SHP77 (cell line): ENCODE results near the gene LRRC37B.
"Not testable (repeated sequence)": the region's sequence is repeated elsewhere in the genome, so short reads cannot be mapped to it uniquely, and the experiment has no call there.

Experiments used
- DNase-seq, 2 experiments: peaks; one replicate each; lab custom pipeline; 2025; lab: John Stamatoyannopoulos, UW

LRRC37B gene

DNA sequence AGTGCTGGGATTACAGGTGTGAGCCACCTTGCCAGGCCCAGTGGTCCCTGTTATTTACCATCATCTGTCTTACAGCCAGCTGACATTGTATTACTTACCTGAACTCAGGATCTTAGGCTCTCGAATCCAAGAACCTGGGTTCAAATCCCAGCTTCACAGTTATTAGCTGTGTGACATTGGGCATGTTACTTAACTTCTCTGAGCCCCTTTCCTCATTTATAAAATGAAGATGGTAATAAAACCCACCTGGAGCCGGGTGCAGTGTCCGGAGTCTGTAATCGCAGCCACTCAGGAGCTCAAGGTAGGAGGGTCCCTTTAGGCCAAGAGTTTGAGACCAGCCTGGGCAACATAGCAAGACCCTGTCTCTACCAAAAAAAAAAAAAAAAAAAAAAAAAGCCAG lies 79.7 kb downstream of the LRRC37B start:
- DNase-seq = not testable (repeated sequence)

DNA sequence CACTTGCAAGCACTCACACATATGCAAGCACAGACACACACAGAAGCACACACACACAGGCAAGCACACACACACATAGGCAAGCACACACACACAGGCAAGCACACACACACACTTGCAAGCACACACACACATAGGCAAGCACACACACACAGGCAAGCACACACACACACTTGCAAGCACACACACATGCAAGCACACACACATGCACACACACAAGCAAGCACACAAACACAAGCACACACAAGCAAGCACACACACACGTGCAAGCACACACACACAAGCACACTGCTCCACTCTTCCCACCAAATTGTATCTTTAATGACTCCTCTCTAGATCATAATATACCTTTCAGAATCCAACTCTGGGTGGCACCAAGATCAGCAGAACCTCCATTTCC lies 84.9 kb downstream of the LRRC37B start:
- not testable (repeated sequence) for DNase-seq

DNA sequence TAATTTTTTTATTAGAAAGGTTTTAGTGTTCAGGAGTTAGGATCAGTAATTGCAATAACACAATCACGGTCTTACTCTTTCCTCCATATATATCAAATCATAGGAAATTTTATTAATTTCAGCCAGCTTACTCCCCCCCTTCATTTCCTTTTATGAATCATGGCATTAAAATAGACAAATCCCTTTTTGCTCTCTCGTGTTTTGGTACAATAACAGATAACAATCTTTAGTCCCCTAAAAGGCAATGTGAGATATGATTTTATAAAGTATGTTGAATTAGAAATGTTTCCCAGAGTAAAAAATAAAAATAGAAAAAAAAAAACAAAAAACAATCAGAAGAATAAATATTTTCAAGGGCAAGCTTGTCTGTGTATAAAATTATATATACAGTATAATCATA lies 92.5 kb downstream of the LRRC37B start:
- DNase-seq = no peak

DNA sequence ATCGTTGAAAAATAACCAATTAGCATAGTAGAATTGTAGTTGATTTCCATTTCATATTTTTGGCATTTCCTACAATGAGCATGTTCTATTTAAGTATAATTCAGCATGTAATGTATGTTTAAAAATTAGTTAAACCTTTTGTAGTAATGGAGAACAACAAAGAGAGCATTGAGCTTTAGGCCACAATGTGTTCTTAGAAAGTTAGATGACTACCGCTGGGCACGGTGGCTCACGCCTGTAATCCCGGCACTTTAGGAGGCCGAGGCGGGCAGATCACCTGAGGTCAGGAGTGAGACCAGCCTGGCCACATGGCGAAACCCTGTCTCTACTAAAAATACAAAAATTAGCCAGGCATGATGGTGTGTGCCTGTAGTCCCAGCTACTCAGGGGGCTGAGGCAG lies 93.1 kb downstream of the LRRC37B start:
- DNase-seq = not testable (repeated sequence)

DNA sequence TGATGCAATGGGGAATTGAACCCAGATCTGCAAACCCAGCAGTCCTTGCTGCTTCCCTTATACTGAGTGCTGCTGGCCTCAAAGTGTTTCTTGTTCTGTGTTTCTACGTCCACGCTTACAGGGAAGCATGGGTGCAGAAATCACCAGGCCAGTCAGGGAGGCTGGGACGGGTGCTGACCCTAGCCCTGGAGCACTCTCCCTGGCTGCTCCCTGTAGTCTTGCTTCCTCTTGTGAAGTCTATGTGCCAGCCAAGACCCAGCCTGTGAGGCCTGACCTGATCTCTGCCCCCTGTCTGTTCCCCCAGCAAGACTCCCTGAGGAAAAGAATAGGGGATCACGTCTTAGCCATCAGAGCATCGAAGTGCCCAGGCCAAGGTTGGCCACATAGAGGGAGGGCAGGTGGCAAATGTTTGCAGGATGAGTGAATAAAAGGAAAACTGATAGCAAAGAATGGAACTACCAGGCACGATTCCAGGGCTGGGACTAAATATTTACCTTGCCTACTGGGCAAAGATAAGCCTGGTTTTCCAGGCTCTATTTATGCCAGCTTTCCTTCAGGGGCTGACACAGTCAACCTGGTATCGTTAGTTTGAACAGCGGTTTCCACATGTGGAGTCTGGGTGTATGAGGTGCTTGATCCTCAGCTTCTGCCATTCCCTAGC lies 93.9 kb downstream of the LRRC37B start:
- no peak for DNase-seq

DNA sequence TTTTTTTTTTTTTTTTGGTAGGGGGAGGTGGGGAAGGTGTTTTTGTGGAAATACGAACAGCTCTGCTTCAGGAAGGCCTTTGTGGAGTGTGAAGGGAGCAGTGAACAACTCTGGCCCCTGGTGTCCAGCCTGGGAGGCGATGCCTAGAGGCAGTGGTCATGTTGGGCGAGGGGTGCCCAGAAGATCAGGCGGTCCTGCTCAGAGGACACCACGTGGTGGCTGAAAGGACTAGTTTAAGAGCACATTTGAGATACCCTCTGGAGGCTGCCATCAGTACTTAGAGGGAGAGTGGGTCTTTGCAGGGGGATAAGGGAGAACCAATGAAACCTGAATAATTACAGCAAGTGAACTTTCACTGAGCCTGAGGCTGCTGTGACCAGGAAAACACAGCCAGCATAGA lies 95.0 kb downstream of the LRRC37B start:
- DNase-seq = no peak

DNA sequence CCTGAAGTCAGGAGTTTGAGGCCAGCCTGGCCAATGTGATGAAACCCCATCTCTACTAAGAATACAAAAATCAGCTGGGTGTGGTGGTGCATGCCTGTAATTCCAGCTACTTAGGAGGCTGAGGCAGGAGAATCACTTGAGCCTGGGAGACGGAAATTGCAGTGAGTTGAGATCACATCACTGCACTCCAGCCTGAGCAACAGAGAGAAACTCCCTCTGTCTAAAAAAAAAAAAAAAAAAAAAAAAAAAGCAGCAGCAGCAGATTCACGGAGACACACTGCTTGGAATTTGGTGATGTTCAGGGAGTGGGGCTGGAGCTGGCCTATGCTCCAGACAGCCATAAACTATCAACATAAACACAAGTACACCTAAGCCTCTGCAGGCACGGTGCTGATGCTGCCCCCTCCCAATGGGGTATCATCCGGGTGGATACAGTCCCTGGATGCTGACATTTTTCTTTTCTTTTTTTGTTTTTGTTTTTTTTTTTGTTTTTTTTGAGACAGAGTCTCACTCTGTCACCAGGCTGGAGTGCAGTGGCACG lies 95.5 kb downstream of the LRRC37B start:
- no peak for DNase-seq
